ENCODE data around the gene PRDM16.

The PRDM16 gene

DNA sequence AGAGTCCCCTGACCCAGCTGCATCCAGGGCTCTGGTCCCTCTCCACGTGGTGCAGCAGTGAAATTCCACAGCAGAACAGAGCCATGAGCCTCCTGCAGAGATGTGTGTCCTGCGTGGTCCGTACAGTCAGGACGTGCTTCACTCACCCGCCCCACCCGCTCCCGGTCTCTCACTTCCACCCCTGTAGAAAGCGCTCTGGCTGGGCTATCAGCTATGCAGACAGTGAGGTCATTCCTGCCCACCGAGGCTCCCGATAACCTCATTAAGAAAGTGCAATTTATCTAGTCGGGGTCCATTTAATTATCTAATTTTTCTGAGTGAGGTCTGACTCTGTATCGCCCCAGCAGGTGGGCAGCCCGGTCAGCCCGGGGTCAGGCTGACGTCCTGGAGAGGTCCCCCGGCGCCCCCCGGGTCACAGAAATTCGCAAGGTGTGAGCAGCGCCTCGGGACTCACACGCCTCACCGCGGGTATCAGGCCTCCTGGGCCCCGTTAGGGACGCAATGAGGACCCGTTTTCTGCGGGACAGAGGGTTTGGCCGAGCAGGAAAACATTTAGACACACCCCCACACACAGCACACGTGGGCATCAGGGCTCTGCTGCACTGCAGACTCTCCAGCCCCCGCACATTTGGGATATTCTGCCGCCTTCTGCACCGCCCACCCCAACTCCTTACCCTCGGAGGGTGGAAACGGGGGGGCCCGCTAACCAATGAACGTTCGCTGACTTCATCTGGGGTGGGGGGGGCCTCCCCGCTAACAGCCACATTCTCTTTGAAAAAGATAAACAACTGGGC lies 76.7 kb downstream of the PRDM16 start:
- ATAC-seq = no peak
- TF ChIP-seq ZNF70 (CRISPR knock-in tag; IDR thresholded peaks at IDR 0.05) (no peak), RARB (CRISPR knock-in tag; IDR thresholded peaks at IDR 0.05) (no peak), OSR1 (CRISPR knock-in tag; IDR thresholded peaks at IDR 0.05) (no peak), GLIS3 (CRISPR knock-in tag; IDR thresholded peaks at IDR 0.05) (no peak), ISL1 (CRISPR knock-in tag; IDR thresholded peaks at IDR 0.05) (no peak)
- TF ChIP-seq, protein P1, sequence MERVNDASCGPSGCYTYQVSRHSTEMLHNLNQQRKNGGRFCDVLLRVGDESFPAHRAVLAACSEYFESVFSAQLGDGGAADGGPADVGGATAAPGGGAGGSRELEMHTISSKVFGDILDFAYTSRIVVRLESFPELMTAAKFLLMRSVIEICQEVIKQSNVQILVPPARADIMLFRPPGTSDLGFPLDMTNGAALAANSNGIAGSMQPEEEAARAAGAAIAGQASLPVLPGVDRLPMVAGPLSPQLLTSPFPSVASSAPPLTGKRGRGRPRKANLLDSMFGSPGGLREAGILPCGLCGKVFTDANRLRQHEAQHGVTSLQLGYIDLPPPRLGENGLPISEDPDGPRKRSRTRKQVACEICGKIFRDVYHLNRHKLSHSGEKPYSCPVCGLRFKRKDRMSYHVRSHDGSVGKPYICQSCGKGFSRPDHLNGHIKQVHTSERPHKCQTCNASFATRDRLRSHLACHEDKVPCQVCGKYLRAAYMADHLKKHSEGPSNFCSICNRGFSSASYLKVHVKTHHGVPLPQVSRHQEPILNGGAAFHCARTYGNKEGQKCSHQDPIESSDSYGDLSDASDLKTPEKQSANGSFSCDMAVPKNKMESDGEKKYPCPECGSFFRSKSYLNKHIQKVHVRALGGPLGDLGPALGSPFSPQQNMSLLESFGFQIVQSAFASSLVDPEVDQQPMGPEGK (CRISPR knock-in tag; IDR thresholded peaks at IDR 0.05; ENCODE audit: borderline replicate concordance) = no peak

DNA sequence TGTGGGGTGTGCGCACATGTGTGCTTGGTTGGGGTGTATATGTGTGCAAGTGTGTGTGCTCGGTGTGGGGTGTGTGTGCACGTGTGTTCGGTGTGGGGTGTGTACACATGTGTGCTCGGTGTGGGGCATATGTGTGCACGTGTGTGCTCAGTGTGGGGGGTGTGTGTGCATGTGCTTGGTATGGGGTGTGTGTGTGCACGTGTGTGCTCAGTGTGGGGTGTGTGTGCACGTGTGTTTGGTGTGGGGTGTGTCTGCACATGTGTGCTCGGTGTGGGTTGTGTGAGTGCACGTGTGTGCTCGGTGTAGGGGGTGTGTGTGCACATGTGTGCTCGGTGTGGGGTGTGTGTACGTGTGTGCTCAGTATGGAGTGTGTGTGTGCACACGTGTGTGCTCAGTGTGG lies 77.5 kb downstream of the PRDM16 start:
- ATAC-seq = no peak
- no peak for TF ChIP-seq ESRRG (CRISPR knock-in tag; IDR thresholded peaks at IDR 0.05)
- TF ChIP-seq, protein P2, sequence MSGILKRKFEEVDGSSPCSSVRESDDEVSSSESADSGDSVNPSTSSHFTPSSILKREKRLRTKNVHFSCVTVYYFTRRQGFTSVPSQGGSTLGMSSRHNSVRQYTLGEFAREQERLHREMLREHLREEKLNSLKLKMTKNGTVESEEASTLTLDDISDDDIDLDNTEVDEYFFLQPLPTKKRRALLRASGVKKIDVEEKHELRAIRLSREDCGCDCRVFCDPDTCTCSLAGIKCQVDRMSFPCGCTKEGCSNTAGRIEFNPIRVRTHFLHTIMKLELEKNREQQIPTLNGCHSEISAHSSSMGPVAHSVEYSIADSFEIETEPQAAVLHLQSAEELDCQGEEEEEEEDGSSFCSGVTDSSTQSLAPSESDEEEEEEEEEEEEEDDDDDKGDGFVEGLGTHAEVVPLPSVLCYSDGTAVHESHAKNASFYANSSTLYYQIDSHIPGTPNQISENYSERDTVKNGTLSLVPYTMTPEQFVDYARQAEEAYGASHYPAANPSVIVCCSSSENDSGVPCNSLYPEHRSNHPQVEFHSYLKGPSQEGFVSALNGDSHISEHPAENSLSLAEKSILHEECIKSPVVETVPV (CRISPR knock-in tag; IDR thresholded peaks at IDR 0.05) = no peak
- no peak for TF ChIP-seq RARB (CRISPR knock-in tag; IDR thresholded peaks at IDR 0.05)
- TF ChIP-seq, protein P3, sequence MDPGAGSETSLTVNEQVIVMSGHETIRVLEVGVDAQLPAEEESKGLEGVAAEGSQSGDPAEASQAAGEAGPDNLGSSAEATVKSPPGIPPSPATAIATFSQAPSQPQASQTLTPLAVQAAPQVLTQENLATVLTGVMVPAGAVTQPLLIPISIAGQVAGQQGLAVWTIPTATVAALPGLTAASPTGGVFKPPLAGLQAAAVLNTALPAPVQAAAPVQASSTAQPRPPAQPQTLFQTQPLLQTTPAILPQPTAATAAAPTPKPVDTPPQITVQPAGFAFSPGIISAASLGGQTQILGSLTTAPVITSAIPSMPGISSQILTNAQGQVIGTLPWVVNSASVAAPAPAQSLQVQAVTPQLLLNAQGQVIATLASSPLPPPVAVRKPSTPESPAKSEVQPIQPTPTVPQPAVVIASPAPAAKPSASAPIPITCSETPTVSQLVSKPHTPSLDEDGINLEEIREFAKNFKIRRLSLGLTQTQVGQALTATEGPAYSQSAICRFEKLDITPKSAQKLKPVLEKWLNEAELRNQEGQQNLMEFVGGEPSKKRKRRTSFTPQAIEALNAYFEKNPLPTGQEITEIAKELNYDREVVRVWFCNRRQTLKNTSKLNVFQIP (CRISPR knock-in tag; IDR thresholded peaks at IDR 0.05; ENCODE audit: borderline replicate concordance, low read depth) = no peak
- no peak for TF ChIP-seq CSDC2 (CRISPR knock-in tag; IDR thresholded peaks at IDR 0.05)
- no peak for TF ChIP-seq GLIS3 (CRISPR knock-in tag; IDR thresholded peaks at IDR 0.05)
- TF ChIP-seq ZC3H10 (CRISPR knock-in tag; IDR thresholded peaks at IDR 0.05) = no peak
- TF ChIP-seq, protein P4, sequence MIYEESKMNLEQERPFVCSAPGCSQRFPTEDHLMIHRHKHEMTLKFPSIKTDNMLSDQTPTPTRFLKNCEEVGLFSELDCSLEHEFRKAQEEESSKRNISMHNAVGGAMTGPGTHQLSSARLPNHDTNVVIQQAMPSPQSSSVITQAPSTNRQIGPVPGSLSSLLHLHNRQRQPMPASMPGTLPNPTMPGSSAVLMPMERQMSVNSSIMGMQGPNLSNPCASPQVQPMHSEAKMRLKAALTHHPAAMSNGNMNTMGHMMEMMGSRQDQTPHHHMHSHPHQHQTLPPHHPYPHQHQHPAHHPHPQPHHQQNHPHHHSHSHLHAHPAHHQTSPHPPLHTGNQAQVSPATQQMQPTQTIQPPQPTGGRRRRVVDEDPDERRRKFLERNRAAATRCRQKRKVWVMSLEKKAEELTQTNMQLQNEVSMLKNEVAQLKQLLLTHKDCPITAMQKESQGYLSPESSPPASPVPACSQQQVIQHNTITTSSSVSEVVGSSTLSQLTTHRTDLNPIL (CRISPR knock-in tag; IDR thresholded peaks at IDR 0.05; ENCODE audit: low read depth) = no peak
- TF ChIP-seq TOX (CRISPR knock-in tag; IDR thresholded peaks at IDR 0.05; ENCODE audit: borderline replicate concordance) = no peak
- TF ChIP-seq BACH2 (CRISPR knock-in tag; IDR thresholded peaks at IDR 0.05; ENCODE audit: borderline replicate concordance) = no peak
- TF ChIP-seq ZNF565 (CRISPR knock-in tag; conservative IDR thresholded peaks at IDR 0.05; ENCODE audit: low read depth) = no peak
- TF ChIP-seq ISL1 (CRISPR knock-in tag; IDR thresholded peaks at IDR 0.05) = no peak
- no peak for TF ChIP-seq ZNF70 (CRISPR knock-in tag; IDR thresholded peaks at IDR 0.05)
- no peak for TF ChIP-seq SNAI2 (CRISPR knock-in tag; IDR thresholded peaks at IDR 0.05)
- no peak for TF ChIP-seq ZNF8 (CRISPR knock-in tag; IDR thresholded peaks at IDR 0.05)
- TF ChIP-seq ARNTL (CRISPR knock-in tag; IDR thresholded peaks at IDR 0.05; ENCODE audit: borderline replicate concordance, low read depth) = no peak
- TF ChIP-seq, protein P1 (CRISPR knock-in tag; IDR thresholded peaks at IDR 0.05; ENCODE audit: borderline replicate concordance) = no peak
- TF ChIP-seq OSR1 (CRISPR knock-in tag; IDR thresholded peaks at IDR 0.05) = no peak
- TF ChIP-seq ZFP3 (CRISPR knock-in tag; IDR thresholded peaks at IDR 0.05) = no peak

DNA sequence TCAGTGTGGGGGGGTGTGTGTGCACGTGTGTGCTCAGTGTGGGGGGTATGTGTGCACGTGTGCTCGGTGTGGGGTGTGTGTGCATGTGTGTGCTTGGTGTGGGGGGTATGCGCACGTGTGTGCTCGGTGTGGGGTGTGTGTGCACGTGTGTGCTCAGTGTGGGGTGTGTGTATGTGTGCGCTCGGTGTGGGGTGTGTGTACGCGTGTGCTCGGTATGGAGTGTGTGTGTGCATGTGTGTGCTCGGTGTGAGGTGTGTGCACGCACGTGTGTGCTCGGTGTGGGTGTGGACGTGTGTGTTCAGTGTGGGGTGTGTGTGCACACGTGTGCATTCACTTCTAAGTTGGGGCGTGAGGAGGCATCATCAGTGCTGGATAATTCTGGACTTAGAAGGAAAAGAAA lies 77.9 kb downstream of the PRDM16 start:
- ATAC-seq = no peak
- TF ChIP-seq ISL1 (CRISPR knock-in tag; IDR thresholded peaks at IDR 0.05) = no peak
- no peak for TF ChIP-seq CSDC2 (CRISPR knock-in tag; IDR thresholded peaks at IDR 0.05)
- no peak for TF ChIP-seq ZNF565 (CRISPR knock-in tag; conservative IDR thresholded peaks at IDR 0.05; ENCODE audit: low read depth)
- no peak for TF ChIP-seq RARB (CRISPR knock-in tag; IDR thresholded peaks at IDR 0.05)
- TF ChIP-seq, protein P5, sequence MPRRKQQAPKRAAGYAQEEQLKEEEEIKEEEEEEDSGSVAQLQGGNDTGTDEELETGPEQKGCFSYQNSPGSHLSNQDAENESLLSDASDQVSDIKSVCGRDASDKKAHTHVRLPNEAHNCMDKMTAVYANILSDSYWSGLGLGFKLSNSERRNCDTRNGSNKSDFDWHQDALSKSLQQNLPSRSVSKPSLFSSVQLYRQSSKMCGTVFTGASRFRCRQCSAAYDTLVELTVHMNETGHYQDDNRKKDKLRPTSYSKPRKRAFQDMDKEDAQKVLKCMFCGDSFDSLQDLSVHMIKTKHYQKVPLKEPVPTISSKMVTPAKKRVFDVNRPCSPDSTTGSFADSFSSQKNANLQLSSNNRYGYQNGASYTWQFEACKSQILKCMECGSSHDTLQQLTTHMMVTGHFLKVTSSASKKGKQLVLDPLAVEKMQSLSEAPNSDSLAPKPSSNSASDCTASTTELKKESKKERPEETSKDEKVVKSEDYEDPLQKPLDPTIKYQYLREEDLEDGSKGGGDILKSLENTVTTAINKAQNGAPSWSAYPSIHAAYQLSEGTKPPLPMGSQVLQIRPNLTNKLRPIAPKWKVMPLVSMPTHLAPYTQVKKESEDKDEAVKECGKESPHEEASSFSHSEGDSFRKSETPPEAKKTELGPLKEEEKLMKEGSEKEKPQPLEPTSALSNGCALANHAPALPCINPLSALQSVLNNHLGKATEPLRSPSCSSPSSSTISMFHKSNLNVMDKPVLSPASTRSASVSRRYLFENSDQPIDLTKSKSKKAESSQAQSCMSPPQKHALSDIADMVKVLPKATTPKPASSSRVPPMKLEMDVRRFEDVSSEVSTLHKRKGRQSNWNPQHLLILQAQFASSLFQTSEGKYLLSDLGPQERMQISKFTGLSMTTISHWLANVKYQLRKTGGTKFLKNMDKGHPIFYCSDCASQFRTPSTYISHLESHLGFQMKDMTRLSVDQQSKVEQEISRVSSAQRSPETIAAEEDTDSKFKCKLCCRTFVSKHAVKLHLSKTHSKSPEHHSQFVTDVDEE (CRISPR knock-in tag; IDR thresholded peaks at IDR 0.05) = no peak
- no peak for TF ChIP-seq TOX (CRISPR knock-in tag; IDR thresholded peaks at IDR 0.05; ENCODE audit: borderline replicate concordance)
